IPS-20b (cell line): ENCODE results near the gene DIRAS1.

Source experiments
- H3K27ac ChIP-seq: one replicate; pipeline ENCODE4 v1.5.1; 2013; ENCODE audit warnings: low read length
- H3K27me3 ChIP-seq: 2 replicates; pipeline ENCODE4 v1.6.1; 2013; ENCODE audit warnings: mild to moderate bottlenecking, low read length, inconsistent platforms; ENCODE audit not compliant: insufficient read depth
- H3K36me3 ChIP-seq: 2 replicates; pipeline ENCODE4 v1.6.1; 2013; ENCODE audit warnings: low read depth, mild to moderate bottlenecking, inconsistent platforms, low read length, moderate library complexity; ENCODE audit not compliant: insufficient read depth
- H3K4me1 ChIP-seq: 2 replicates; pipeline ENCODE4 v1.6.1; 2013; ENCODE audit warnings: mild to moderate bottlenecking, control low read depth, inconsistent platforms, low read length, moderate library complexity; ENCODE audit not compliant: insufficient read depth
- H3K4me3 ChIP-seq: 2 replicates; pipeline ENCODE4 v1.5.1; 2013; ENCODE audit warnings: mild to moderate bottlenecking, low read length, inconsistent platforms
- H3K9ac ChIP-seq: 2 replicates; pipeline ENCODE4 v1.6.1; 2013; ENCODE audit warnings: low read depth, mild to moderate bottlenecking, inconsistent platforms, low read length, moderate library complexity
- H3K9me3 ChIP-seq: 2 replicates; pipeline ENCODE4 v1.6.1; 2013; ENCODE audit warnings: mild to moderate bottlenecking, low read depth, low read length, inconsistent platforms; ENCODE audit not compliant: insufficient read depth

DIRAS1 gene

GRCh38 chr19:2722541-2723344 is 1.6 kb upstream of the DIRAS1 start:
- Histone ChIP-seq H3K9me3 (no peaks in the 10 kb centered on the region), H3K4me1 (no peaks in the 10 kb centered on the region), H3K36me3 (no peaks in the 10 kb centered on the region), H3K27ac (no peak overlapping the region), H3K9ac (no peak overlapping the region), H3K27me3 (peaks cover 39% of the 10 kb centered on the region), H3K4me3 (no peak overlapping the region)

- Histone ChIP-seq H3K4me1 (no peaks in the 10 kb centered on the region), H3K36me3 (no peaks in the 10 kb centered on the region), H3K9me3 (no peaks in the 10 kb centered on the region), H3K27me3 (peaks cover 30% of the 10 kb centered on the region), H3K4me3 (peak overlapping the region; percentile 61; the same call in 1 of the 2 replicates), H3K27ac (no peak overlapping the region), H3K9ac (no peak overlapping the region)
These were observed 683 bp upstream of the DIRAS1 start for GRCh38 chr19:2721570-2722540.

GRCh38 chr19:2719920-2720776 is 1.0 kb downstream of the DIRAS1 start:
- Histone ChIP-seq H3K36me3 (no peaks in the 10 kb centered on the region), H3K4me3 (peak overlapping the region; percentile 64), H3K27ac (no peak overlapping the region), H3K4me1 (no peaks in the 10 kb centered on the region), H3K9me3 (peaks cover 7% of the 10 kb centered on the region; the same call in 1 of the 2 replicates), H3K27me3 (peaks cover 22% of the 10 kb centered on the region), H3K9ac (peak overlapping the region; percentile 21; the same call in 1 of the 2 replicates)

- Histone ChIP-seq H3K4me3 (peak overlapping the region; percentile 64; the same call in 1 of the 2 replicates), H3K27ac (no peak overlapping the region), H3K4me1 (no peaks in the 10 kb centered on the region), H3K36me3 (no peaks in the 10 kb centered on the region), H3K9ac (no peak overlapping the region), H3K27me3 (peaks cover 22% of the 10 kb centered on the region), H3K9me3 (peaks cover 8% of the 10 kb centered on the region; the same call in 1 of the 2 replicates)
These were observed 1.9 kb downstream of the DIRAS1 start for GRCh38 chr19:2719232-2719735.

GRCh38 chr19:2717638-2718541 is 3.3 kb downstream of the DIRAS1 start:
- no peaks in the 10 kb centered on the region for H3K4me1 ChIP-seq
- peaks cover 8% of the 10 kb centered on the region; the same call in 1 of the 2 replicates for H3K9me3 ChIP-seq
- H3K9ac ChIP-seq: no peak overlapping the region
- no peak overlapping the region for H3K4me3 ChIP-seq
- no peak overlapping the region for H3K27ac ChIP-seq
- peaks cover 15% of the 10 kb centered on the region for H3K27me3 ChIP-seq
- H3K36me3 ChIP-seq: no peaks in the 10 kb centered on the region

GRCh38 chr19:2716722-2717637 is 4.2 kb downstream of the DIRAS1 start:
- Histone ChIP-seq H3K9me3 (peaks cover 8% of the 10 kb centered on the region; the same call in 1 of the 2 replicates), H3K9ac (no peak overlapping the region), H3K27ac (no peak overlapping the region), H3K36me3 (no peaks in the 10 kb centered on the region), H3K4me1 (no peaks in the 10 kb centered on the region), H3K27me3 (peaks cover 6% of the 10 kb centered on the region), H3K4me3 (no peak overlapping the region)

- Histone ChIP-seq H3K9me3 (peaks cover 8% of the 10 kb centered on the region; the same call in 1 of the 2 replicates), H3K4me3 (no peak overlapping the region), H3K4me1 (no peaks in the 10 kb centered on the region), H3K9ac (no peak overlapping the region), H3K27me3 (no peaks in the 10 kb centered on the region), H3K36me3 (no peaks in the 10 kb centered on the region), H3K27ac (no peak overlapping the region)
These were observed 4.9 kb downstream of the DIRAS1 start for GRCh38 chr19:2716275-2716650.

GRCh38 chr19:2715470-2716274 is 5.5 kb downstream of the DIRAS1 start:
- no peaks in the 10 kb centered on the region for H3K27me3 ChIP-seq
- no peaks in the 10 kb centered on the region for H3K4me1 ChIP-seq
- no peak overlapping the region for H3K27ac ChIP-seq
- H3K36me3 ChIP-seq: no peaks in the 10 kb centered on the region
- no peak overlapping the region for H3K9ac ChIP-seq
- no peak overlapping the region for H3K4me3 ChIP-seq
- peaks cover 8% of the 10 kb centered on the region; the same call in 1 of the 2 replicates for H3K9me3 ChIP-seq

GRCh38 chr19:2714531-2715269 is 6.5 kb downstream of the DIRAS1 start:
- H3K9ac ChIP-seq: no peak overlapping the region
- H3K27ac ChIP-seq: no peak overlapping the region
- H3K36me3 ChIP-seq: no peaks in the 10 kb centered on the region
- H3K27me3 ChIP-seq: no peaks in the 10 kb centered on the region
- no peaks in the 10 kb centered on the region for H3K4me1 ChIP-seq
- H3K9me3 ChIP-seq: peaks cover 8% of the 10 kb centered on the region; the same call in 1 of the 2 replicates
- no peak overlapping the region for H3K4me3 ChIP-seq
